Left renal cortex interstitium (tissue), 4 donors: ENCODE data around the gene ZNF345. TPM values are rescaled to one million over a fixed set of nuclear protein-coding genes. Genes with fewer than 3 reads are reported as not detected.

ENCODE experiments used
- DNase-seq, 4 donors: peaks; one replicate each; pipeline ENCODE4 v3.0.0-alpha.2; 2013; ENCODE audit warnings: low read depth in 4 of 4, low spot score in 2 of 4, missing footprints in 1 of 4
- polyA plus RNA-seq, 4 donors: library from polyadenylated mRNA; unstranded; fragments of 120-200 nt; gene quantifications; one replicate each; pipeline ENCODE4 v1.2.1, GENCODE V29; 2013; ENCODE audit not compliant: insufficient read length in 4 of 4

Gene ZNF345
- 10 to 100 TPM; 10.7 to 19.3 (median 14.6) TPM for polyA plus RNA-seq

DNA sequence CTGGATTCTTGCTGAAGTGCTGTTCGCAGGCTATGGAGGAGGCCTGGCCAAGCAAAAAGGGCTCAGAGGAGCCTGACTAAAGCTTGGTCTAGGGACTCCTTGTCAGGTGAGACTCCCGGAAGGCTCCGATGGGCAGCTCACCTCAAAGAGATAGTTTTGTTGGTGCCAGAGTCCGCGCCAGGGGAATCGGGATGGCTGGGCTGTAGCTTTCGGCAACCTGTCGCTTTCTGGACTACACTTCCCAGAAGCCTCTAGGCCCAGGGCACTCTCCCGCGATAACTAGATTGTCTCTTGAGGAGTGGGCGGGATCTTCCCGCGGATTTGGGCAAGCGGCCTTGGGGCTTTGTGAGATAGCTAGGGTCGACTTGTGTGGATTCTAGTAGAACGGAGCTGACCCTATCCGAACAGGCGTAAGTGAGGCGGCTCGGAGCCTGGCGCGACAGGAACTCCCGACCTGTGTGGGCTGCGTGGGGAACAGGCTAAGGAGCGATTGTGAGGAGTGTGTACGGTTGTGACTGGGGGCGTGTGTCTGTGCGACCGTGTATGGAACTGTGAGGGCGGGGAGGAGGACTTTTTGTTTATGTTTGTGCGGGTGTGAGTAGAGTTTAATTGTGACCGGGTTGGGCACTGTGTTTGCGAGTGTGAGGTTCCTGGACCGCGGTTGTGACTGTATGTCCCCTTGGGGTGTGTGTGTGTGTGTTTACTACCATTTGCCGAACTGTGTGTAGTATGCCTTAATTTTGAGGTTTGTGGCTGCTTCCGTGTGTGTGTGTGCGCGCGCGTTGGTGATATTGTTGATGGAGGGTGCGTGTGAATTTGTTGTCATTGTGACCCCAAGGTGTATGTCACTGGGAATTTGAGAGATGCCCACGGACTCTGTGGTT is at the start of gene ZNF345:
ZNF345 (plus strand) TSS at position 318 of the 884 bp plus-strand sequence. CDS start 25,955 bp downstream, outside the sequence.
- DNase-seq: peak; percentile 91 to 97 (median 95)

- no peak for DNase-seq
Observed at GRCh38 chr19:36805364-36805763, 45.3 kb upstream of the ZNF345 start.

GRCh38 chr19:36807029-36807428 is 43.6 kb upstream of the ZNF345 start:
- DNase-seq: no peak

DNA sequence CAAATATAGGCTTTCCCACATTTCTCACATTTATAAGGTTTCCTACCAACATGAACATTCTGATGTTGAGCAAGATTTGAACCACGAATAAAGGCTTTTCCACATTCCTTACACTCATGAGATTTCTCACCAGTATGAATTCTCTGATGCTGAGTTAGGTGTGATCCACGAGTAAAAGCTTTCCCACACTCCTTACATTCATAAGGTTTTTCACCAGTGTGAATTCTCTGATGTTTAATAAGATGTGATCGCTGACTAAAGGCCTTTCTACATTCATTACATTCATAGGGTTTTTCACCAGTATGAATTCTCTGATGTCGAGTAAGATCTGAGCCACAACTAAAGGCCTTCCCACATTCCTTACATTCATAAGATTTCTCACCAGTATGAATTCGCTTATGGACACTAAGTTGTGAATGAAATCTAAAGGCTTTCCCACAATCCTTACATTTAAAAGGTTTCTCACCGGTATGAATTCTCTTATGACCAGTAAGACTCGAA is 31.5 kb upstream of the ZNF345 start:
- no peak for DNase-seq

DNA sequence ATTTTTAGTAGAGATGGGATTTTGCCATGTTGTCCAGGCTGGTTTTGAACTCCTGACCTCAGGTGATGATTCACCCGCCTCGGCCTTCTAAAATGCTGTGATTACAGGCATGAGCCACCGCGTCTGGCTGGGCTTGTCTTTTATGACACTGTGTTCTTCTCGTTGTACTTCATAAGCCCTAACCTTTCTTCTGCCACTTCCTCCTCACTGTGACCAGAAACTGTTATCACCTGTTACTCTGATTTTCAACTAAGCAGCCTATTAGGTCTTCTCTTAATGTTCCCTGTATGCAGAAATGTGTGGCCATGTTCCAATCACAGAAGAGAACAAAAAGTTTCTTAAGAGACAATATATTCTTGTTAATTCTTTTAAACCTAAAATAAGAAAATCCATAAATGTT is 28.9 kb upstream of the ZNF345 start:
- DNase-seq: no peak

DNA sequence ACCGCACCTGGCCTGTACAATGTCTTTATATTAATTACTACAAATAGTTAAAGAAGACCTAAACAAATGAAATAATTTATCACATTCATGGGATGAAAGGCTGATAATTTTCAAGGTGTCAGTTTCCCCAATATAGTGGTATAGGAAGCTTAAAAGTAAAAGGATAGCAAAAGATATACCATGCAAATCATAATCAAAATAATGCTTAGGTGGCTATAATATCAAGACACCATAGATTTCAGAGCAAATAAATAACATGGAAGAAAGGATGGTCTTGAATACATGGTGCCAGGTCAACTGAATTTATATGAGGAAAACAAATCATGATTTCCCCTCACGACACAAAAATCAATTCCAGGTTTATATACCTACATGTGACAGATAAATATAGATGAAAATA is 17.2 kb upstream of the ZNF345 start:
- DNase-seq: no peak

GRCh38 chr19:36837176-36837905 is 13.3 kb upstream of the ZNF345 start:
- no peak for DNase-seq

GRCh38 chr19:36837906-36838783 is 12.5 kb upstream of the ZNF345 start, which contains the start of gene ZNF790:
TSS of gene ZNF790 (minus strand) at chr19:36838387. CDS start at chr19:36825619, 12,768 bp downstream.
- peak; percentile 89 to 96 (median 94) for DNase-seq

GRCh38 chr19:36838784-36839324 is 11.8 kb upstream of the ZNF345 start:
- no peak for DNase-seq

- no peak for DNase-seq
Observed at GRCh38 chr19:36847968-36848367, 2.7 kb upstream of the ZNF345 start.

GRCh38 chr19:36849701-36850558 is 746 bp upstream of the ZNF345 start:
- peak; percentile 75 to 98 (median 88) for DNase-seq

DNA sequence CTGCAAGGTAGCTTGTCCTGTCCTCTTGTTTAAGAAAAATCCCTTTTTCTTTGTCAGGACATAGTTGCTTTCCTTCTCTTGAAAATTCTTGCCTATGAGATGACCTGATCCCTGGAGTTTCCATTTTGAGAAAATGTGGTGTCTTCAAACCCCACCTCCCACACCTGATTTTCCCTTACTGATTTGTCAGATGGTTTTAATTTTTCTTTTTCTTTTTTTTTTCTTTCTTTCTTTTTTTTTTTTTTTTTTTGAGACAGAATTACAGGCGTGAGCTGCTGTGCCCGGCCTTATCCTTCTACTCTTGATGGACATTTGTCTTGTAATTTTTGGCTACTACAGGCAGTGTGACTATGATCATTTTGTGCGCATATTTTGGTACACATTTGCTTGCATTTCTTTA is 1.2 kb downstream of the ZNF345 start:
- DNase-seq: no peak

DNA sequence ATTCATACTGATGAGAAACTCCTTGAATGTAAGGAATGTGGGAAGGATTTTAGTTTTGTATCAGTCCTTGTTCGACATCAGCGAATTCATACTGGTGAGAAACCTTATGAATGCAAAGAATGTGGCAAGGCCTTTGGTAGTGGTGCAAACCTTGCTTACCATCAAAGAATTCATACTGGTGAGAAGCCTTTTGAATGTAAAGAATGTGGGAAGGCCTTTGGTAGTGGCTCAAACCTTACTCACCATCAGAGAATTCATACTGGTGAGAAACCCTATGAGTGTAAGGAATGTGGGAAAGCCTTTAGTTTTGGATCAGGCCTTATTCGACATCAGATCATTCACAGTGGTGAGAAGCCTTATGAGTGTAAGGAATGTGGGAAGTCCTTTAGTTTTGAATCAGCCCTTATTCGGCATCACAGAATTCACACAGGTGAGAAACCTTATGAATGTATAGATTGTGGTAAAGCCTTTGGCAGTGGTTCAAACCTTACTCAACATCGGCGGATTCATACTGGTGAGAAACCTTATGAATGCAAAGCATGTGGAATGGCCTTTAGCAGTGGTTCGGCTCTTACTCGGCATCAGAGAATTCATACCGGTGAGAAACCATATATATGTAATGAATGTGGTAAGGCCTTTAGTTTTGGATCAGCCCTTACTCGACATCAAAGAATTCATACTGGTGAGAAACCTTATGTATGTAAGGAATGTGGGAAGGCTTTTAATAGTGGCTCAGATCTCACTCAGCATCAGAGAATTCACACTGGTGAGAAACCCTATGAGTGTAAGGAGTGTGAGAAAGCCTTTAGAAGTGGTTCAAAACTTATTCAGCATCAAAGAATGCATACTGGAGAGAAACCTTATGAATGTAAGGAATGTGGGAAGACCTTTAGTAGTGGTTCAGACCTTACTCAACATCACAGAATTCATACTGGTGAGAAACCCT is 26.6 kb downstream of the ZNF345 start:
- DNase-seq: no peak

GRCh38 chr19:36891768-36892357 is 41.2 kb downstream of the ZNF345 start:
- DNase-seq: no peak

DNA sequence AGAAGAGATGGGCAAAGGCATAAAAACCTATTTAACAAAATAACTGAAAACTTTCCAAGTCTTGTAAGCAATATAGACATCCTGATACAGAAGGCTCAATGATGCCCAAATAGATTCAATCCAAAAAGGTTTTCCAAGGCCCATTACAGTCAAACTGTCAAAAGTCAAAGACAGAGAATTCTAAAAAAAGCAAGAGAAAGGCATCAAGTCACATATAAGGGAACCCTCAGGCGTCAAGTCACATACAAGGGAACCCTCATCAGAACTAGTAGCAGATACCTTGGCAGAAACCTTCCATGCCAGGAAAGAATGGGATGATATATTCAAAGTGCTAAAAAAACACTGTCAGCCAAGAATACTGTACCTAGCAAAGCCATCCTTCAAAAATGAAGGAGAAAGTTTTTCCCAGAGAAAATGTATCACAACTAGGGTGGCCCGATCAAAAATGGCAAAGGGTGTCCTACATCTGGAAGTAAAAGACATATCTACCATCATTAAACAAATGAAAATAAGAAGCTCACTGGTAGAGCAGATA is 44.2 kb downstream of the ZNF345 start:
- DNase-seq: no peak

DNA sequence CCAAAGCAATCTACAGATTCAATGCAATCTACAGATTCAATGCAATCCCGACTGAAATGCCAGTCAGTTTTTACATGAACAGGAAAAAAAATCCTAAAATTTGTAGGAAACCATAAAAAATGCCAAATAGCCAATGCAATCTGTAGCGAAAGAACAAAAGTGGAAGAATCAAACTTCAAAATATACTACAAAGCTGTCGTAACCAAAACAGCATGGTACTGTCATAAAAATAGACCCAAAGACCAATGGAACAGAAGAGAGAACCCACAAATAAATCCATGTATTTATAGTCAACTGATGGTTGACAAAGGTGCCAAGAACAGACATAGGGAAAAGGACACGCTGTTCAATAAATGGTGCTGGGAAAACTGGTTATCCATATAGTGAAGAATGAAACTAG is 47.7 kb downstream of the ZNF345 start:
- no peak for DNase-seq
